ENCODE measurements around the gene HPS4. TPM values are rescaled to one million over a fixed set of nuclear protein-coding genes. Genes with fewer than 3 reads are reported as not detected.

The HPS4 gene
- total RNA-seq, 1 donor from 2014 or later = 44.5 TPM

- intact Hi-C loops (cut with micrococcal nuclease) = no loop called here
- Mint-ChIP-seq H3K4me1 (ENCODE audit: low read depth) (no peaks in the 10 kb centered on the region), H3K27me3 (ENCODE audit: insufficient read depth) (no peaks in the 10 kb centered on the region), H3K27ac (no peak overlapping the region), H3K9me3 (no peaks in the 10 kb centered on the region), H3K36me3 (ENCODE audit: low read depth) (peaks cover 21% of the 10 kb centered on the region), H3K4me3 (no peak overlapping the region)
- DNase-seq (ENCODE audit: low spot score) = no peak
These were observed 25.8 kb downstream of the HPS4 start for GRCh38 chr22:26457661-26458272.

- no peak overlapping the region for H3K27ac Mint-ChIP-seq
- no peak overlapping the region for H3K4me3 Mint-ChIP-seq
- no peaks in the 10 kb centered on the region for H3K4me1 Mint-ChIP-seq (ENCODE audit: low read depth)
- intact Hi-C loops (cut with micrococcal nuclease) = no loop called here
- DNase-seq (ENCODE audit: low spot score) = no peak
- H3K36me3 Mint-ChIP-seq (ENCODE audit: low read depth) = peaks cover 21% of the 10 kb centered on the region
- H3K9me3 Mint-ChIP-seq = no peaks in the 10 kb centered on the region
- H3K27me3 Mint-ChIP-seq (ENCODE audit: insufficient read depth) = no peaks in the 10 kb centered on the region
These were observed 29.6 kb downstream of the HPS4 start for GRCh38 chr22:26453812-26454500.

- H3K27ac Mint-ChIP-seq = no peak overlapping the region
- H3K4me3 Mint-ChIP-seq = no peak overlapping the region
- intact Hi-C loops (cut with micrococcal nuclease) = no loop called here
- H3K27me3 Mint-ChIP-seq (ENCODE audit: insufficient read depth) = no peaks in the 10 kb centered on the region
- H3K4me1 Mint-ChIP-seq (ENCODE audit: low read depth) = no peaks in the 10 kb centered on the region
- DNase-seq (ENCODE audit: low spot score) = no peak
- H3K9me3 Mint-ChIP-seq = no peaks in the 10 kb centered on the region
- peaks cover 19% of the 10 kb centered on the region for H3K36me3 Mint-ChIP-seq (ENCODE audit: low read depth)
These were observed 30.4 kb downstream of the HPS4 start for GRCh38 chr22:26453216-26453615.

GRCh38 chr22:26452236-26453016 is 31.2 kb downstream of the HPS4 start:
- Mint-ChIP-seq H3K9me3 (no peaks in the 10 kb centered on the region), H3K4me3 (no peak overlapping the region), H3K27me3 (ENCODE audit: insufficient read depth) (no peaks in the 10 kb centered on the region), H3K27ac (no peak overlapping the region), H3K4me1 (ENCODE audit: low read depth) (no peaks in the 10 kb centered on the region), H3K36me3 (ENCODE audit: low read depth) (peaks cover 18% of the 10 kb centered on the region)
- no peak for DNase-seq (ENCODE audit: low spot score)
- intact Hi-C loops (cut with micrococcal nuclease) = no loop called here

GRCh38 chr22:26450453-26451185 is 33.0 kb downstream of the HPS4 start:
- Mint-ChIP-seq H3K27me3 (ENCODE audit: insufficient read depth) (no peaks in the 10 kb centered on the region), H3K4me3 (no peak overlapping the region), H3K27ac (no peak overlapping the region), H3K9me3 (no peaks in the 10 kb centered on the region), H3K36me3 (ENCODE audit: low read depth) (peaks cover 18% of the 10 kb centered on the region), H3K4me1 (ENCODE audit: low read depth) (no peaks in the 10 kb centered on the region)
- no peak for DNase-seq (ENCODE audit: low spot score)
- intact Hi-C loops (cut with micrococcal nuclease) = no loop called here

GRCh38 chr22:26448941-26449340 is 34.6 kb downstream of the HPS4 start:
- DNase-seq (ENCODE audit: low spot score) = no peak
- intact Hi-C loops (cut with micrococcal nuclease) = no loop called here
- no peak overlapping the region for H3K27ac Mint-ChIP-seq
- H3K4me3 Mint-ChIP-seq = no peak overlapping the region
- no peaks in the 10 kb centered on the region for H3K9me3 Mint-ChIP-seq
- no peaks in the 10 kb centered on the region for H3K27me3 Mint-ChIP-seq (ENCODE audit: insufficient read depth)
- no peaks in the 10 kb centered on the region for H3K4me1 Mint-ChIP-seq (ENCODE audit: low read depth)
- H3K36me3 Mint-ChIP-seq (ENCODE audit: low read depth) = peaks cover 19% of the 10 kb centered on the region

GRCh38 chr22:26448334-26448733 is 35.2 kb downstream of the HPS4 start:
- DNase-seq (ENCODE audit: low spot score) = no peak
- intact Hi-C loops (cut with micrococcal nuclease) = no loop called here
- no peak overlapping the region for H3K27ac Mint-ChIP-seq
- H3K27me3 Mint-ChIP-seq (ENCODE audit: insufficient read depth) = no peaks in the 10 kb centered on the region
- no peak overlapping the region for H3K4me3 Mint-ChIP-seq
- H3K4me1 Mint-ChIP-seq (ENCODE audit: low read depth) = no peaks in the 10 kb centered on the region
- no peaks in the 10 kb centered on the region for H3K9me3 Mint-ChIP-seq
- H3K36me3 Mint-ChIP-seq (ENCODE audit: low read depth) = peaks cover 22% of the 10 kb centered on the region

GRCh38 chr22:26447584-26448329 is 35.8 kb downstream of the HPS4 start:
- intact Hi-C loops (cut with micrococcal nuclease) = no loop called here
- Mint-ChIP-seq H3K9me3 (no peaks in the 10 kb centered on the region), H3K36me3 (ENCODE audit: low read depth) (peaks cover 21% of the 10 kb centered on the region), H3K27ac (no peak overlapping the region), H3K4me3 (no peak overlapping the region), H3K4me1 (ENCODE audit: low read depth) (no peaks in the 10 kb centered on the region), H3K27me3 (ENCODE audit: insufficient read depth) (no peaks in the 10 kb centered on the region)
- DNase-seq (ENCODE audit: low spot score) = no peak

- Mint-ChIP-seq H3K27me3 (ENCODE audit: insufficient read depth) (no peaks in the 10 kb centered on the region), H3K9me3 (no peaks in the 10 kb centered on the region), H3K27ac (no peak overlapping the region), H3K4me1 (ENCODE audit: low read depth) (no peaks in the 10 kb centered on the region), H3K36me3 (ENCODE audit: low read depth) (peaks cover 22% of the 10 kb centered on the region), H3K4me3 (no peak overlapping the region)
- no peak for DNase-seq (ENCODE audit: low spot score)
- intact Hi-C loops (cut with micrococcal nuclease) = no loop called here
These were observed 36.6 kb downstream of the HPS4 start for GRCh38 chr22:26446808-26447515.

GRCh38 chr22:26445577-26446275 is 37.9 kb downstream of the HPS4 start:
- H3K27me3 Mint-ChIP-seq (ENCODE audit: insufficient read depth) = no peaks in the 10 kb centered on the region
- H3K9me3 Mint-ChIP-seq = no peaks in the 10 kb centered on the region
- peaks cover 22% of the 10 kb centered on the region for H3K36me3 Mint-ChIP-seq (ENCODE audit: low read depth)
- H3K27ac Mint-ChIP-seq = no peak overlapping the region
- no peak for DNase-seq (ENCODE audit: low spot score)
- intact Hi-C loops (cut with micrococcal nuclease) = no loop called here
- H3K4me1 Mint-ChIP-seq (ENCODE audit: low read depth) = peaks cover 4% of the 10 kb centered on the region
- H3K4me3 Mint-ChIP-seq = no peak overlapping the region

GRCh38 chr22:26444777-26445176 is 38.8 kb downstream of the HPS4 start:
- Mint-ChIP-seq H3K27ac (no peak overlapping the region), H3K27me3 (ENCODE audit: insufficient read depth) (no peaks in the 10 kb centered on the region), H3K9me3 (no peaks in the 10 kb centered on the region), H3K4me3 (no peak overlapping the region), H3K4me1 (ENCODE audit: low read depth) (peaks cover 8% of the 10 kb centered on the region), H3K36me3 (ENCODE audit: low read depth) (peaks cover 23% of the 10 kb centered on the region)
- intact Hi-C loops (cut with micrococcal nuclease) = no loop called here
- no peak for DNase-seq (ENCODE audit: low spot score)
